A549 (cell line): ENCODE measurements around the gene LMF1.

Experiments
- CTCF ChIP-seq: fragments of >200 bp; sonication (Bioruptor Twin); formaldehyde crosslinking; IDR thresholded peaks from 3 replicates; pipeline ENCODE4 v1.5.1; 2016
- EP300 ChIP-seq, 2 experiments: fragments of >200 bp; sonication (Bioruptor Twin); formaldehyde crosslinking; IDR thresholded peaks; 2 replicates in 1 of 2; 3 replicates in 1 of 2; pipeline ENCODE4 v1.6.1; 2016 to 2017
- JUN ChIP-seq, 2 experiments: fragments of >200 bp; sonication (Bioruptor Twin); formaldehyde crosslinking; IDR thresholded peaks; 2 replicates in 1 of 2; 3 replicates in 1 of 2; pipeline ENCODE4 v1.6.1; 2016 to 2017
- KDM1A ChIP-seq: fragments of 200-600 bp; sonication (generic); IDR thresholded peaks from 2 replicates; pipeline ENCODE4 v1.6.1; 2016; ENCODE audit warnings: low read depth, mild to moderate bottlenecking
- KDM5A ChIP-seq: fragments of 200-600 bp; sonication (generic); IDR thresholded peaks from 2 replicates; pipeline ENCODE4 v1.6.1; 2016; ENCODE audit warnings: antibody characterized with exemption, mild to moderate bottlenecking
- RCOR1 ChIP-seq: fragments of 150-350 bp; IDR thresholded peaks from 2 replicates; pipeline ENCODE4 v1.6.1; 2014; ENCODE audit warnings: antibody characterized with exemption, low read length, low read depth
- RFX5 ChIP-seq: fragments of 450-650 bp; IDR thresholded peaks from 2 replicates; pipeline ENCODE4 v1.7.1; 2014; ENCODE audit warnings: antibody characterized with exemption, mild to moderate bottlenecking, moderate library complexity

- TF ChIP-seq CTCF (no peak), KDM1A (no peak), EP300 (IDR thresholded peaks at IDR 0.05) (no peak), KDM5A (no peak), JUN (IDR thresholded peaks at IDR 0.05) (no peak), RFX5 (no peak), RCOR1 (no peak)
Observed at GRCh38 chr16:877242-878071, 93.3 kb downstream of the LMF1 start.
